Hindlimb muscle (tissue), 1 donor: ENCODE results near the gene THOC3. TPM values are rescaled to one million over a fixed set of nuclear protein-coding genes. Genes with fewer than 3 reads are reported as not detected.
A peak's percentile ranks its signal among the peaks of the same experiment; 100 is the strongest.
"Not testable (repeated sequence)": the region's sequence is repeated elsewhere in the genome, so short reads cannot be mapped to it uniquely, and the experiment has no call there.

Experiments
- DNase-seq: peaks from one replicate; pipeline ENCODE4 v3.0.0-alpha.2; 2013
- polyA plus RNA-seq: library from polyadenylated mRNA; unstranded; fragments of 120-200 nt; gene quantifications from one replicate; pipeline ENCODE4 v1.2.1, GENCODE V29; 2013; ENCODE audit not compliant: insufficient read length

Gene THOC3, protein sequence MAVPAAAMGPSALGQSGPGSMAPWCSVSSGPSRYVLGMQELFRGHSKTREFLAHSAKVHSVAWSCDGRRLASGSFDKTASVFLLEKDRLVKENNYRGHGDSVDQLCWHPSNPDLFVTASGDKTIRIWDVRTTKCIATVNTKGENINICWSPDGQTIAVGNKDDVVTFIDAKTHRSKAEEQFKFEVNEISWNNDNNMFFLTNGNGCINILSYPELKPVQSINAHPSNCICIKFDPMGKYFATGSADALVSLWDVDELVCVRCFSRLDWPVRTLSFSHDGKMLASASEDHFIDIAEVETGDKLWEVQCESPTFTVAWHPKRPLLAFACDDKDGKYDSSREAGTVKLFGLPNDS
- polyA plus RNA-seq: 24.3 TPM

DNA sequence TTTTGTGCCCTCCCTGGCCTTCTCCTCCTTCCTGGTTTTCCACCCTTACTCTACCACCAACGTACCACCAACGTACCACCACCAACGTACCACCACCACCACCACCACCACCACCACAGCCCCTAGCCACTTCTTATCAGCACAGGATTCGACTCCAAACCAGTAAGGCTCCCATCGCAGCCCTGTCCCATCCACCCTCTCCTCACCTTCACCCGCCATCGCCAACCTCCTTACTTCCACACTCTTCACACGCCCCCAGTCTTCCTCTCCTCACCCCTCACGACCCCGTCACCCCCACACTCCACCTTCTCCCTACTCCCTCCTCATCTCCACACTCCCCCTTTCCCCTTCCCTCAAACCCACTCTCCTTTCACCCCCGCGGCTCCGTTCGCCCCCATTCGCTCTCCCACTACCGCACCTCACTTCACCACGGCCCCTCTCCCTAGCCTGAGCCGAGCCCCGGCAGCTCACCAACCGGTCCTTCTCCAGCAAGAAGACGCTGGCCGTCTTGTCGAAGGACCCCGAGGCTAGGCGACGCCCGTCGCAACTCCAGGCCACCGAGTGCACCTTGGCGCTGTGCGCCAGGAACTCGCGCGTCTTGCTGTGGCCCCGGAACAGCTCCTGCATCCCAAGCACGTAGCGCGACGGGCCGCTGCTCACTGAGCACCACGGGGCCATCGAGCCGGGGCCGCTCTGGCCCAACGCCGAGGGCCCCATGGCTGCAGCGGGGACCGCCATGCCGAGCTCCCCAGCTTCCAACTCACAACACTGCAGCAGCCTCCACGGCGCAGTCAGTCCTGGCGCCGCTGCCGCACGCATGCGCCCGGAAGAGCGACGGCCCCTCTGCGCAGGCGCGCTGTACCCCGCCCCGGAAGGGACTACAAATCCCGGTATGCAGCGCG, at the start of gene THOC3:
Gene THOC3, minus strand, starts transcription at position 845 of the 902 bp plus-strand sequence. Its CDS starts 107 bp downstream, at position 738.
- DNase-seq: peak; percentile 91

DNA sequence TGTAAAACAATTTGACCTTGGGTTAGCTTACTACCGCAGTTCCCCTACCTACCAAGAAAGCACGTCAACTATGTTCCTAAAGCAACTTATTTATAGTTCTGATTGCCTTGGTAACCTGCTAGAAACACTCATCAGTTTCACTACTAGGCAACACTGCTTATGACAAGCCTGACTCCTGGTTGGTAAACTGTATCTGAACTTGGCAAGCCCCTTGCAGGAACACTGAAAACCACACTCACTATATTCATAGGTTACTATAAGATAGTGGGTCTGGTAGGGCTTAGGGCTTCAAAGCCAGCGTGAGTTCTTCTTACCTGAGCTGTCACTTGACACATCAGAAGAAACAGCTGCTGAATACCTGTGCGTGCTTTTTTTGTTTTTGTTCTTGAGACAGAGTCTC, 49.2 kb upstream of the THOC3 start:
- not testable (repeated sequence) for DNase-seq

DNA sequence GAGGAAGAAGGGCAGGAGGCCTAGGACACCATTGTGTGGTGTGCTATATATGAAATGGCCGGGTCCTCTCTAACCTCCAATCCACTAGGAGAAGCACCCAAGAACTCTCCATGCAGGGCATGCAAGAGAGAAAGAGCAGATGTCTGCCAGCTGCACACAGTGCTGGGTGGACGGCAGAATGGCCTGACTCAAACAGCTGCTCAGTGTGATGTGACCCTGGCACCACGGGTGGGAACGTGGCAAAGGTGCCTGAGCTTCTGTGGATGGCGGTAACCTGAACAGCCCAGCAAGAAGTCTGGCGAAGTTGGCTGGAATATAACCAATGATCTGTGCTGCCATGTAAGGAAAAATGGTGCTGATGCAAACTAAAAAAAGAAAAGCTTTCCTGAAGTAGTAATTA, 46.2 kb upstream of the THOC3 start:
- not testable (repeated sequence) for DNase-seq

DNA sequence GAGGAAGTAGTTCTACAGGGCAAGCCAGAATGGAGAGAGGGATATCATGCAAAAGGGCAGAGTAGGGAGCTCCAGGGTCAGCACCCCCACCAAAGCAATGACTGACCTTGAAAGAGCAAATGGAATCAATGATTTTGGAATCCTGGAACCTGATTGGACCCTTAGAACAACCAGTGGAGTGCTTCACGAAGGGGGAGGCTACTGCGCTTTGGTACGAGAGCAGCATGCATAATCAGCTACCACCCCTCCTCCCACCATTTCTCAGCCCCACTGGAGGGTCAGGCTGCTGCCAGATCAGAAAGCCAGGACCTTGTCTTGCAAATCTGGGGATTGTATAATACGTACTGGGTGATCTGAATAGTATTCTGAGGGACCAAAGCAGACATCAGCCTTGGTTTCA, 43.0 kb upstream of the THOC3 start:
- DNase-seq: not testable (repeated sequence)

DNA sequence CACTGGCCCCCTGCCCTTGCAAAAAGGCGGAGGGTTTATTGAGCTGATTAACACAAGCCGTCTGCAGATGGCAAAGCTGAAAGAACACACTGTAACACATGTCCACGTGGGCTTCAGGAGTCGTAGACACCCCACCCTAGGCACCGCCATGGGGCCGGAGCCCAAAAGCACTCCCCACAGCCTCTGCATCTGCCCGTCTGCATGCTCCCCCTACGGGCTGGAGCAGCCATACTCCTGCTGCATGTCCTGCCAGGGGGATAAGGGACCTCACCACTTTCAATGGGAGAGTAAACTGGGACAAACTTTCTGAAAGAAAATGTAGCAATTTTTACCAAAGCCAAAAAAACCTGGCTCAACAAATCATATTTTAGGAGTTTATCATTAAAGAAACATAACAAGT, 42.1 kb upstream of the THOC3 start:
- not testable (repeated sequence) for DNase-seq

DNA sequence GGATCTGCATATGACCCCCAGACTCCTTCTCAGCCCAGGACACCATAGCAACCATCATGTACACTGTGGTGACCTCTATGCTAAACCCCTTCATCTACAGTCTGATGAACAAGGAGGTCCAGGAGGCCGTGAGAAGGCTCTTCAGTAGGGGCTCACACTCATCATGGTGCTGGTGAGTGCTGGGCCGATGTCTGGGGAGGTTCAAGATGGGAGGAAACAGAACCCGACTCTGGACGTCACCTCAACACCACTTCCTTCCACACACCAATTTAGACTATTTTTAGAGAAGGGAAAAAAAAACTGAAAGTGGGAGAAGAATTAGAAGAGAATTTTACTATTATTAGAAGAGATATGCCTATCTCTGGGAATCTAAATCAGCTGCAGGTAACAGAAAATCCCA, 39.1 kb upstream of the THOC3 start:
- DNase-seq: not testable (repeated sequence)

DNA sequence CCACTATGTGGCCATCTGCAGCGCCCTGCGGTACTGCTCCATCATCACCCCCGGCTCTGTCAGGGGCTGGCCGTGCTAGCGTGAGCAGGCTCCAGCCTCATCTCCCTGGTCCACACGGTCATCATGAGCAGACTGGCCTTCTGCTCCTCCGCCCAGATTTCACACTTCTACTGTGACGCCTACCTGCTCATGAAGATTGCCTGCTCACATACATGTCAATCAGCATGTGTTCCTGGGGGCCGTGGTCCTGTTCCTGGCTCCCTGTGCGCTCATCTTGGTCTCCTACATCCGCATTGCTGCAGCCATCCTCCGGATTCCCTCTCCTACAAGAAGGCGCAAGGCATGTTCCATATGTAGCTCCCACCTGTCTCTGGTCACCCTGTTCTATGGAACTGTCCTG, 38.7 kb upstream of the THOC3 start:
- DNase-seq: not testable (repeated sequence)

DNA sequence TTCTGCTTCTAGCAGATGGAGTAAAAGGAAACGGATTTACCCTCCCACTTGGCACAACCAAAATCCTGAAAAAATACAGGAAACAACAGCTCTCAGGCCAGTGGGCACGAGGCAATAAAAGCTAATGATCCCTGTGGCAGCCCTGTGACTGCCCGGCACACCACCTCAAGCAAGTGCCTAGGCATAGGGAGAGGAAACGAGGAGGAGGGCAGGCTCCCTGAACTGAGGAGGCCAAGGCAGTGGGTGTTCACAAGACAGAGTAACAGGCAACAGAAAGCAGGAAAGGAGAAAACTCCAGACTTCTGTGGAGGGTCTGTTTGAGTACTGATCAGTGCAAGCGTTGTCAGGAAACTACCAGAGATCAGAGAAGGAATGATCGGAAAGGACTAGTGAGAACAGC, 29.9 kb upstream of the THOC3 start:
- DNase-seq: not testable (repeated sequence)

DNA sequence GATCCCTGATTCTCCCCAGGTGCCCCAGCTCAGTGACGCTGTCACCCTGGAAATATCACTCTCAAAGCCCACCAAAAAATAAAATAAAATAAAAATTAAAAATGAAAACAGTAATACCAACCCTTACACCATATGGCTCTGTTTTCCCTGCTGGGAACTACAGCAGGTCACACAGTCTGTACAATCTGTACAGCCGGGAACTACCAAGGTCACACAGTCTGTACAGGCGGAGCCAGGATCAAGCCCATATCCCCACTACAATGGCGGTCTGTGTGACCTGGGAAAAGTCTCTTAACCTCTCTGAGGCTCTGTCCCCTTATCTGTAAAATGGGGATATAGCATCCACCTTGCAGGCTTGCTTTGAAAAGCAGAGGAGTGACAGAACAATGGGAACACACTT, 29.4 kb upstream of the THOC3 start:
- not testable (repeated sequence) for DNase-seq

DNA sequence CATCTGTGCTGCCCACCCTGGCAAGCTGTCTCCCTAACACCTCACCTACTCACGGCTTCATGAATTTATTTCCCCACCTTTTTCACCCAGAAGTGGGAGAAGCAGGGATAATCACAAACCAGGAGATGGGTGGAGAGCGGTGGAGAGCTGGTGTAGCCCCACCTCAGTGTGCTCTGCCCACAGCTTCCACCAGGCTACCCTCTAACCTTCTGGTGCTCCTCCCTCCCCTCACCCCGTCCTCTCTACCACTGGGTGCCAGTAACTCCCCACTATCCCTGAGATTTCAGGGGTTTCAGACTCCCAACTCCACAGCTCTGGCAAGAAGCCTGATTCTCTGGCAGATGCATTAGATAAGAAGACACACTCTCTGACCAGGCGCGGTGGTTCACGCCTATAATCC, 28.7 kb upstream of the THOC3 start:
- DNase-seq: not testable (repeated sequence)

DNA sequence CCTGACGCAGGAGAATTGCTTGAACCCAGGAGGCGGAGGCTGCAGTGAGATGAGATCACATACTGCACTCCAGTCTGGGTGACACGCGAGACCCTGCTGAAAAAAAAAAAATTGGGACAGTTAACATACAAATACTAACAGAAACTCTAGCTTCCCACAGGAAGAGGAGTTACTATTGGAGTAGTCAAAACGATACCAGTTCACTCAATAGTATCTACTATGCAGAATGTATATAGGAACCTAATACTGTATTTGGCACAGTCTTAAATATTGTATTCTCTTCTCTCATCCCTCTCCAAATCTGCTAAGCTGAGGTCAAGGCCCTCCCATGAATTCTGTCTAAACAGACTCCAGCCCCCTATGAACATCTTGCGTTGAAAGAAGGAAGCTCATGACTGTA, 27.4 kb upstream of the THOC3 start:
- DNase-seq: not testable (repeated sequence)

DNA sequence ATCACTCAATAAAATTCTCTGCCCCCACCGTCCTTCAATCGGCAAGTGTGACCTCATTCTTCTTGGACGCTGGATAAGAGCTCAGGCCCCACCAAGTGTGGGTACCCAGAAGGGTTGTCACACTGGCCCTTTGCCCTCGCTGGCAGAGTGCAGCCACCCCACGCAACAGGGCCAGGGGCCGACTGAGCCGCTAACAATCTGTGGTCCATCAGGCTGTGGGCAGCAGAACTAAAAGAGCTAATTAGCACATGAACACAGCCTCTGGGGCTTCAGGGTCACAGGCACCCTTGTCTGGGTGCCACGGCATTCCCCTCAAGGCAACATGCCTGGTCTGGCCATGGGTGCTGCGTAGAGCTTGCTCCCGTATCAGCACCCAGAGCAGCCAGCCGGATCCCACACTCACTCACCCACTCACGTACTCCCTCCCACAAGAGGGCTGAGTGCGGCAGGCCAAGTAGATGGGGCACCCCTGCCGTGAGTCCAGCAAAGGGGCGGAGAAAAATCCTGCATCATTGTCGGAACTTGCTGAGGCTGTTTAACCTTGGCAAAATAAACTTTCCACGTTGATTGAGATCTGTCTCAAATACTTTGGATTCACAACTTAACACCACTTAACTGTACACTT, 11.4 kb upstream of the THOC3 start:
- not testable (repeated sequence) for DNase-seq

DNA sequence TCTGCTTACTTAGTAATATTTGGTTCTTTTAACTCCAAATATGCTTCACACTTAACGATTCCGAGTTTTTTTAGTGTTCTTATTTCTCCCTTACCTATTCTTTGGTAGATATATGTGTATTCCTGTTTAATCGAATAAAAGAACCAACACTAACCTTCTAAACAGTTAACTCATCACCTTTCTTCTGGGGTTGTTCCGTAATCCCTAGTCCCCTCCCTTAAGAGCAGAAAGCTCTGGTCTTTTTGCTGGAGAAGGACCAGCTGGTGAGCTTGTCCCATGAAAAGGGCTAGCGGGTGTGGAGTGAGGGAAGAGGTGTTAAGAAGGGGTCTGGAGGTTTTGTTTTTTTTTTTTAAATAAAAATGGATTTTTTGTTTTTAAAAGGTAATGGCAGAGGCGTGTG, 266 bp upstream of the THOC3 start:
- DNase-seq: not testable (repeated sequence)

DNA sequence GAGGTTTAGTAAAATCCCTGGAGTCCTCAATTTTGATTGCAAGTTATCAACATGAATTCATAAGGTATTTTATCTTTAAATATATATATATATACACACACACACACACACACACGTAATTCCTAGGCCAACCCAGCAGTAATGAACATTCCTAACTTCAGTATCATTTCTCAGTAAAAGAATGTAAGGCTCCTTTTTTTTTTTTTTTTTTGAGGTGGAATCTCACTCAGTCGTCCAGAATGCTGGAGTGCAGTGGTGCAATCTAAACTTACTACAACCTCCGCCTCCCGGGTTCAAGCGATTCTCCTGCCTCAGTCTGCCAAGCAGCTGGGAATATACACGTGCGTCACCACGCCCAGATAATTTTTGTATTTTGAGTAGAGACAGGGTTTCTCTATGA, 5.8 kb downstream of the THOC3 start:
- DNase-seq: not testable (repeated sequence)

DNA sequence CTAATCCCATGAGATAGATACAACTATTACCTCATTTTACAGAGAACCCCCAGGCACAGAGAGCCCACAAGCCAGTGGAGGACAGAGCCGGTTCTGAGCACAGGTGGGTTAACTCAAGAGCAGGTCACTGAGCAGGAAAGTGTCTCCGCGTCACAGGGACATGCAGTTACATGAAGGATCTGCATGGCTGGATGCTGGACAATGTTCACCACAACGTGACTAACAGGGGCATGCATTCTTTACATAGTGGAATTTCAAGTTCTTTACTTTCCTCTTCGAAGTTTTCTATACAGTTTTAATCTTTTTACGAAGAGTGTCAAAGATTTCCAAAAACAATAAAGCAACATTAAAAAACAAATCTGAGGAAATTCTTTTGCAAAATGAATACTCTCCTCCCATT, 7.9 kb downstream of the THOC3 start:
- DNase-seq: not testable (repeated sequence)

DNA sequence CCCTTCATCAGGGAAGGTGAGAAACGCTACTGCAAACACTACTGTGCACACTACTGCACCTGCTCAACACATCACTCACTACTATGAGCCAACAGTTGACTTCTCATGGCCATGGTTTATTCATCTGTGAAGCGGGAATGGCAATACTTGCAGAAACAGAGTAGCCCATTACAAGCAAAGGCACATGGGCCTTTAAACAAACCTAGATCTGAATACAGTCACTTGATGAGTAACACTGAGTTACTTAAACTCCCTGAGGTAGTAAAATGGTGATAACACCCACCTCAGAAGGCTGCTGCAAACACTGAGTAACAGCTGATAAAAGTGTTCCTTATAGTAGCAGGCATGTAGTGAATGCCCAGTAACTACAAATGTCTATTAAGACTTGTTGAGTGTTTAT, 9.6 kb downstream of the THOC3 start:
- not testable (repeated sequence) for DNase-seq

DNA sequence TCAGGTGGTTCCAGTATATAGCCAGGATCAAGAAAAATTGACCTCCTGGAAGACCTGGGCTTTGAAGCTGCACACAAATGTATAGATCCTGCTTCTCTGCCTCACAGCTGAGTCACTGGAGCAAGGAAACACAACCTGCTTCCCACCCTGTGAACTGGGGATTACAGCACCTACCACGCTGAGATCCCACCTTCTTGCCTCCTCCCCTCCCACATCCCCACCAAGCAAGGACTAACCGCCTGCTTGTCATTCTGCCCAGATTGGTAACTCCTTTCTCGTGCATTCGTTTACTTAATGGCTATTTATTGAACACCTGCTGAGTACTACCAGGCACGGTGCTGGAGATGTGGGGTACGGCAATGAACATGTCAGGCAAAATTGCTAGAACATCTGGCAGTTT, 14.0 kb downstream of the THOC3 start:
- DNase-seq: not testable (repeated sequence)

DNA sequence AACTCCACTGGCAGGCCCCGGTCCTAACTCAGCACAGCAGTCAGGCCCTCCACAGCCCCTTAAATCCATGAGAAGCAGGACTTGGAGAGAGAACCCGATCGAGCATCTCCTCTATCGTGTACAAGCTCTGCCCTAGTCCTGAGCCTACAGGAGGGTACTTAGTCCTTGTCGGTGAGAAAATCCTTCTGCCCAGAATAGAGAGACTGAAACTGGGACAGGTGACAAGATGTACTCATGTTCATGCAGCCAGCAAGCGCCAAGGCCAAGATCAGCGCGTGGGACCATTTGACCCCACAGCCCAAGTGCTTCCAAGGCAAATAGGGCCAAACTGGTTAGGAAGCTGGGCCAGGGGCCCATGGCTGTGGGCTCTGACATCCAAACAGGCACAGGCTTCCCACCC, 15.3 kb downstream of the THOC3 start:
- not testable (repeated sequence) for DNase-seq

DNA sequence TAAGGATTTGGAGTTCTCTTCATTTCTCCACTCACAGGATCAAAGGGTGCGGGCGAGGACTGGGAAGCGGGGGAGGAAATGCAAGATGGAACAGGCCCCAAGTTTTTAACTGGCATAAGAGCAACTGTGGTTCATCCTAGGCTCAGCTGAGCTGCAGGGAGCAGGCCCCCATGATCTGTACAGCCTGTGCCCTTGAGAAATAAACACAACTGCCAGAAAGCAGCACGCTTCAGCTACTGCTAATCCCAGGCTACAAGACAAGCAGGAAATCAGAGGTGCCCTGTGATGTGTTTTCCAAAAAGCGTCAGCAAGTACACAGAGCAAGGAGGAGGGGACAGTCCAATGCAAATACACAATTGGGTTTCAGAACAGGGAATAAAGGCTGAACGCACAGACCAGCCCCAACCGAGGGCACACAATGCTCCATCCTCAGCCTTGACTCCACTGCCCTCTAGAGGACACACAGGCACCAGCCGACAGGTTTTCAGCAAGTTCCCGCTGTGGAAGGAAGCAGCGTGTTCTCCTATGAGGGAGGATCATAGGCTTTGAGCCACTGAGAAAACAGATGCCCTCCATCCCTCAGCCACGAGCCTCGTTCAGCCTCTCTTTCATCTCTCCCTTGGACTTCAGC, 16.7 kb downstream of the THOC3 start:
- DNase-seq: not testable (repeated sequence)

DNA sequence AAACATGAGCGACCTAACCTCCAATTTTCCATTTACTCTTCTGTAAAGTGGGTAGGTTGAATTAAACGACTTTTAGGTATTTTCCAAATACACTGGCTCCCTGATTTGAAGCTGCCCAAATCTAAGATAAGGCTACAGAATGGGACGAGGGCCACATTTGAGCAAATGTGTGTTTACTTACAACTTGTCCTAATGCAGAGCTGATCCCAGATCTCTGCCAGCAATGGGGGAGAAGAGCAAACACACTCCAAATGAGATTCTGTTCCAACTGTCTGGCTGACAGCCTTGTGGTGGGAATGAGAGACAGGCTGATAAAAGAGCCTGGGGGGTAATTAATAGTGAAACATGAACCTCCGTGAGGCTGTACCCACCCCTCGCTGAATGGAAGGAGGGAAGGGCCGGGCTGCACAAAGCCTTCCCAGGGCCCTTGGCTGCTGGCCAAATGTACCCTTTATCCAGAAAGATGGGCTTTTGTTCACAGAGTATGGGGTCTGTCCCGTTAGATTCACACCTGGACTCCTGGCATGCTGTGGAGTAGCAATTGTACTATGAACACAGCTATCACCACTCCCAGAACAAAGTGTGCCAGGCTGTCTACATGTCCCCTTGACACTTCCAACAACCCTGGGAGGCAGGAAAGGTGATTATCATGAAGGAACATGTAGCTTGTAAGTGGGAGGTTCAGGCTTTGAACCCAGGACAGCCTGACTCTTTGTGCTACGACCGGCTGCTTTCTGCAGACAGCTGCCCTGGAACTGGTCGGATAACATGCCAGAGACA, 19.6 kb downstream of the THOC3 start:
- not testable (repeated sequence) for DNase-seq

DNA sequence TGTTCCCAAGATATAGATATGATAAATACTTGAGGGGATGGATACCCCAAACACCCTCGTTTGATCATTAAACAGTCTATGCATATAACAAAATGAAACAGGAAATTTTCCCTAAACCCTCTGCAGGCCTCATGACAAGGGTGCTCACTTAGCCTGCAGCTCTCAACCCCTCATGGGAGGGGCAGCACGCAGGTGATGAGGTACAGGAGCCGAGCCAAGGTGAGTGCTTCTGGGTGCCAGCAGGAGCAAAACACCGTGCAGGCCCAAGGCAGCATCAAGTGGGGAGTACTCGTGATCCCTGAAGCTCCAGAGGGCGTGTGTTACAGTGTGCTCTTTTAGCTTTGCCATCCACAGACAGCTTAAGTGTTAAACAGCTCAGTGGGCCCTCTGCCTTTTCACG, 24.9 kb downstream of the THOC3 start:
- not testable (repeated sequence) for DNase-seq

DNA sequence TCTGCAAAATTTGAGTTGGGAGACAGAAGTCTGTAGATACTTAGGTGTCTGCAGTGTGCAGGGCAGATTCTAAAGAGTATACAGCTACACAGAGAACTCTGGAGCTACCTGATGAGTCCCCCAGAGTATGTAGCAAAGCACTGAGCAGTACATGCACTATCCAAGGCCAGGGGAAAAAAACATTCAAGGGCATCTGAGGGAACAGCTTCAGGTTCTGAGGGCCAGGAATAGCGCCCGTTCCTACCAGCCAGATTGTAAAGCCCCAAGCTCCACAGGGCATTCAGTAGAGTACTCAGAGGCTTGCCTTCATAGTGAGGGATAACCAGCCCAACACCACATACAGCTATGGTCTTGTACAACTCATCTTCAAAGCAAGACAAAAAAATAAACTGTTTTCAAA, 27.5 kb downstream of the THOC3 start:
- DNase-seq: not testable (repeated sequence)
